AG04449 (cell line): ENCODE data around the gene MAN1C1.
"Not testable (repeated sequence)": the region's sequence is repeated elsewhere in the genome, so short reads cannot be mapped to it uniquely, and the experiment has no call there.

Experiments
- CTCF ChIA-PET: fragments of 350-600 bp; formaldehyde crosslinking; extraction: SDS; loops from one replicate; lab custom pipeline; 2021; ENCODE audit warnings: antibody characterized with exemption; lab: Yijun Ruan, JAX
- POLR2A ChIA-PET: fragments of 400-600, 350-600 bp; formaldehyde crosslinking; extraction: SDS; loops from one replicate; lab custom pipeline; 2020; ENCODE audit warnings: antibody characterized with exemption, inconsistent platforms; lab: Yijun Ruan, JAX
- DNase-seq: peaks from one replicate; pipeline ENCODE4 v3.0.0-alpha.2; 2010; ENCODE audit warnings: low read depth, low spot score
- H3K4me3 ChIP-seq: 2 replicates; pipeline ENCODE4 v1.5.1; 2011; ENCODE audit warnings: low read depth, mild to moderate bottlenecking, control low read depth, low read length
- CTCF ChIP-seq: IDR thresholded peaks from one replicate; pipeline ENCODE4 v1.5.1; 2011; ENCODE audit warnings: mild to moderate bottlenecking, moderate library complexity, low read length, control low read depth, inconsistent platforms; ENCODE audit not compliant: insufficient read depth; ENCODE audit errors: missing control alignments

The MAN1C1 gene

GRCh38 chr1:25732821-25733220 is 116.2 kb downstream of the MAN1C1 start:
- CTCF ChIA-PET: interaction anchor here (1.9 kb wide), 1 partner anchor 15 kb away, joined by 5 read pairs; no protein-coding TSS in a partner anchor
- TF ChIP-seq CTCF: no peak
- no peak for DNase-seq

GRCh38 chr1:25733271-25733670 is 116.7 kb downstream of the MAN1C1 start:
- POLR2A ChIA-PET: no interaction called here

More at GRCh38 chr1:25732821-25733220, 116.2 kb downstream of the MAN1C1 start:
- POLR2A ChIA-PET: no interaction called here
- H3K4me3 ChIP-seq: no peak overlapping the region

GRCh38 chr1:25734991-25735390 is 118.4 kb downstream of the MAN1C1 start:
- POLR2A ChIA-PET, DNase-seq, H3K4me3 ChIP-seq: not testable (repeated sequence)
- CTCF ChIA-PET: interaction anchor here (1.1 kb wide), 2 partner anchors 9 to 63 kb away, joined by 3 read pairs; no protein-coding TSS in a partner anchor

More at GRCh38 chr1:25733271-25733670, 116.7 kb downstream of the MAN1C1 start:
- TF ChIP-seq CTCF: no peak
- CTCF ChIA-PET: interaction anchor here (1.0 to 1.9 kb wide), 2 partner anchors 12 to 14 kb away, joined by 3 to 5 read pairs; no protein-coding TSS in a partner anchor
- no peak for DNase-seq
- no peak overlapping the region for H3K4me3 ChIP-seq

GRCh38 chr1:25735956-25736529 is 119.5 kb downstream of the MAN1C1 start:
- ChIA-PET CTCF (interaction anchor here (1.1 kb wide), 2 partner anchors 8 to 62 kb away, joined by 3 read pairs; no protein-coding TSS in a partner anchor), POLR2A (no interaction called here)
- TF ChIP-seq CTCF: no peak
- no peak overlapping the region for H3K4me3 ChIP-seq
- no peak for DNase-seq

GRCh38 chr1:25737130-25737529 is 120.5 kb downstream of the MAN1C1 start:
- ChIA-PET CTCF (no interaction called here), POLR2A (no interaction called here)
- no peak for DNase-seq
- no peak for TF ChIP-seq CTCF
- no peak overlapping the region for H3K4me3 ChIP-seq

GRCh38 chr1:25738499-25738898 is 121.9 kb downstream of the MAN1C1 start:
- H3K4me3 ChIP-seq: no peak overlapping the region
- ChIA-PET POLR2A (no interaction called here), CTCF (interaction anchor here (1.9 kb wide), 1 partner anchor 130 kb away, joined by 5 read pairs; no protein-coding TSS in a partner anchor)
- DNase-seq: no peak
- TF ChIP-seq CTCF: no peak

GRCh38 chr1:25739341-25739740 is 122.8 kb downstream of the MAN1C1 start:
- no peak overlapping the region for H3K4me3 ChIP-seq
- POLR2A ChIA-PET: interaction anchor here (0.6 kb wide), 1 partner anchor 17 kb away, joined by 3 read pairs; no protein-coding TSS in a partner anchor
- DNase-seq: no peak
- no peak for TF ChIP-seq CTCF
- CTCF ChIA-PET: interaction anchor here (1.9 kb wide), 1 partner anchor 131 kb away, joined by 5 read pairs; no protein-coding TSS in a partner anchor
